HEK293 (cell line): ENCODE measurements around the gene TCEA3.

Experiments used
- CTCF ChIP-seq: fragments of 450-650 bp; formaldehyde crosslinking; IDR thresholded peaks from 2 replicates; pipeline ENCODE4 v1.5.1; 2016; ENCODE audit warnings: missing biosample characterization, missing genetic modification characterization
- GLI4 ChIP-seq: fragments of 450-650 bp; formaldehyde crosslinking; IDR thresholded peaks from 2 replicates; pipeline ENCODE4 v1.5.1; 2016; ENCODE audit warnings: missing biosample characterization, missing genetic modification characterization
- SP2 ChIP-seq: fragments of 450-650 bp; formaldehyde crosslinking; IDR thresholded peaks from 2 replicates; pipeline ENCODE4 v1.5.1; 2016; ENCODE audit warnings: missing biosample characterization, missing genetic modification characterization
- ZBTB6 ChIP-seq: fragments of 450-650 bp; formaldehyde crosslinking; IDR thresholded peaks from 2 replicates; pipeline ENCODE4 v1.5.1; 2017; ENCODE audit warnings: missing biosample characterization, missing genetic modification characterization
- ZFP69B ChIP-seq: fragments of 450-650 bp; formaldehyde crosslinking; IDR thresholded peaks from 2 replicates; pipeline ENCODE4 v1.5.1; 2016; ENCODE audit warnings: missing biosample characterization, missing genetic modification characterization
- ZNF184 ChIP-seq: fragments of 450-650 bp; IDR thresholded peaks from 2 replicates; pipeline ENCODE4 v1.5.1; 2018; ENCODE audit warnings: missing biosample characterization, mild to moderate bottlenecking, missing genetic modification characterization
- ZNF23 ChIP-seq: fragments of 450-650 bp; formaldehyde crosslinking; IDR thresholded peaks from 2 replicates; pipeline ENCODE4 v1.5.1; 2016; ENCODE audit warnings: missing biosample characterization, missing genetic modification characterization, borderline replicate concordance
- ZNF830 ChIP-seq: fragments of 450-650 bp; IDR thresholded peaks from 2 replicates; pipeline ENCODE4 v1.5.0; 2018; ENCODE audit warnings: missing biosample characterization, missing genetic modification characterization, low read depth, mild to moderate bottlenecking, moderate library complexity

- no peak for TF ChIP-seq GLI4 (tag by site-specific recombination)
- TF ChIP-seq ZNF830 (tag by site-specific recombination), result no peak
- TF ChIP-seq ZBTB6, result no peak
- no peak for TF ChIP-seq ZFP69B (tag by site-specific recombination)
- no peak for TF ChIP-seq ZNF23
- TF ChIP-seq SP2, result no peak
- TF ChIP-seq ZNF184 (tag by site-specific recombination), result no peak
- TF ChIP-seq CTCF (tag by site-specific recombination), result no peak
These were observed 43.8 kb downstream of the TCEA3 start for GRCh38 chr1:23380719-23381118.
